GM21737 (cell line): Measurements from ENCODE around the gene CCSER2.
"Not testable (repeated sequence)": the region's sequence is repeated elsewhere in the genome, so short reads cannot be mapped to it uniquely, and the experiment has no call there.

Experiments used
- ATAC-seq: cut with Tn5 transposase; IDR thresholded peaks from one replicate; pipeline ENCODE4 v1.9.1; 2021; ENCODE audit warnings: mild to moderate bottlenecking, moderate library complexity; ENCODE audit not compliant: unreplicated experiment

Gene CCSER2

GRCh38 chr10:84310470-84310869, 17.9 kb upstream of the CCSER2 start:
- ATAC-seq, result no peak

GRCh38 chr10:84311576-84311975, 16.8 kb upstream of the CCSER2 start:
- ATAC-seq, result no peak

GRCh38 chr10:84312816-84313215, 15.6 kb upstream of the CCSER2 start:
- no peak for ATAC-seq

GRCh38 chr10:84314275-84314674, 14.1 kb upstream of the CCSER2 start:
- no peak for ATAC-seq

GRCh38 chr10:84317174-84317573, 11.2 kb upstream of the CCSER2 start:
- ATAC-seq, result no peak

- ATAC-seq, result no peak
Observed at GRCh38 chr10:84321902-84322301, 6.5 kb upstream of the CCSER2 start.

- not testable (repeated sequence) for ATAC-seq
Observed at GRCh38 chr10:84323566-84323965, 4.8 kb upstream of the CCSER2 start.

GRCh38 chr10:84326995-84327394, 1.4 kb upstream of the CCSER2 start:
- not testable (repeated sequence) for ATAC-seq

- ATAC-seq, result no peak
Observed at GRCh38 chr10:84329196-84329611, 815 bp downstream of the CCSER2 start.

- ATAC-seq, result peak; percentile 58
Observed at GRCh38 chr10:84329986-84330651, 1.7 kb downstream of the CCSER2 start.

- no peak for ATAC-seq
Observed at GRCh38 chr10:84331091-84331490, 2.7 kb downstream of the CCSER2 start.

- no peak for ATAC-seq
Observed at GRCh38 chr10:84333864-84334451, 5.6 kb downstream of the CCSER2 start.

GRCh38 chr10:84334811-84335210, 6.4 kb downstream of the CCSER2 start:
- no peak for ATAC-seq

- ATAC-seq, result no peak
Observed at GRCh38 chr10:84335516-84335915, 7.1 kb downstream of the CCSER2 start.

- no peak for ATAC-seq
Observed at GRCh38 chr10:84336406-84337090, 8.2 kb downstream of the CCSER2 start.

- no peak for ATAC-seq
Observed at GRCh38 chr10:84337199-84337598, 8.8 kb downstream of the CCSER2 start.

- ATAC-seq, result no peak
Observed at GRCh38 chr10:84339025-84339424, 10.6 kb downstream of the CCSER2 start.

GRCh38 chr10:84340187-84340586, 11.8 kb downstream of the CCSER2 start:
- no peak for ATAC-seq

GRCh38 chr10:84340632-84341537, 12.5 kb downstream of the CCSER2 start:
- no peak for ATAC-seq

- ATAC-seq, result no peak
Observed at GRCh38 chr10:84341538-84341856, 13.1 kb downstream of the CCSER2 start.

GRCh38 chr10:84341983-84342382, 13.6 kb downstream of the CCSER2 start:
- ATAC-seq, result no peak
